Panc1 (cell line): ENCODE measurements around the gene DNAAF5. TPM values are rescaled to one million over a fixed set of nuclear protein-coding genes. Genes with fewer than 3 reads are reported as not detected.

ENCODE experiments used
- ATAC-seq: fragments of 200-7000 bp; cut with Tn5 transposase; 2 replicates; pipeline ENCODE4 v1.9.1; 2020; ENCODE audit warnings: mild to moderate bottlenecking, moderate library complexity
- BruUV-seq: library from RNA; stranded (reverse); fragments of 400-500 nt; replicated peaks from 2 replicates; lab custom pipeline; 2021; lab: Mats Ljungman, UMichigan
- CTCF ChIA-PET: fragments of 300-600 bp; sonication (Branson Sonifier 250); formaldehyde crosslinking; loops from one replicate; lab custom pipeline; 2022; ENCODE audit warnings: antibody characterized with exemption; lab: Charles Lee
- POLR2A ChIA-PET: fragments of 300-600 bp; sonication (Branson Sonifier 250); formaldehyde crosslinking; loops from one replicate; lab custom pipeline; 2022; ENCODE audit warnings: antibody characterized with exemption; lab: Charles Lee
- DNase-seq: peaks from one replicate; pipeline ENCODE4 v3.0.0-alpha.2; 2010; ENCODE audit warnings: low read depth, low spot score
- H3K27ac ChIP-seq: 2 replicates; pipeline ENCODE4 v1.5.1; 2011; ENCODE audit warnings: mild to moderate bottlenecking, low read length, inconsistent platforms
- H3K27me3 ChIP-seq: fragments of 200-500 bp; sonication (Bioruptor generic); 2 replicates; pipeline ENCODE4 v1.6.0; 2014; ENCODE audit warnings: low read length, inconsistent platforms; ENCODE audit not compliant: control insufficient read depth, insufficient read depth
- H3K36me3 ChIP-seq: fragments of 200-500 bp; sonication (Bioruptor generic); 2 replicates; pipeline ENCODE4 v1.5.1; 2014; ENCODE audit warnings: inconsistent platforms, mild to moderate bottlenecking, low read length, moderate library complexity; ENCODE audit not compliant: control insufficient read depth, insufficient read depth
- H3K4me1 ChIP-seq: 2 replicates; pipeline ENCODE4 v1.5.1; 2011; ENCODE audit warnings: inconsistent platforms, mild to moderate bottlenecking, low read length, moderate library complexity; ENCODE audit not compliant: control insufficient read depth, insufficient read depth
- H3K4me3 ChIP-seq, 2 experiments: 2 replicates each; pipeline ENCODE4 v1.5.1; 2011 to 2012; ENCODE audit warnings: low read depth in 2 of 2, low read length in 2 of 2, mild to moderate bottlenecking in 2 of 2, inconsistent platforms in 1 of 2, moderate library complexity in 1 of 2
- H3K9me3 ChIP-seq: fragments of 200-500 bp; sonication (Bioruptor generic); 2 replicates; pipeline ENCODE4 v1.5.1; 2014; ENCODE audit warnings: low read depth, mild to moderate bottlenecking, inconsistent platforms, low read length, moderate library complexity; ENCODE audit not compliant: control insufficient read depth, insufficient read depth
- POLR2AphosphoS5 ChIP-seq: IDR thresholded peaks from 2 replicates; pipeline ENCODE4 v1.6.1; 2012; ENCODE audit warnings: mild to moderate bottlenecking, low read depth, low read length, moderate library complexity
- SIN3A ChIP-seq: IDR thresholded peaks from 2 replicates; pipeline ENCODE4 v1.6.1; 2012; ENCODE audit warnings: low read depth, mild to moderate bottlenecking, low read length, moderate library complexity, borderline replicate concordance; ENCODE audit not compliant: insufficient read depth
- TCF7L2 ChIP-seq: IDR thresholded peaks from 2 replicates; pipeline ENCODE4 v1.6.1; 2011; ENCODE audit warnings: mild to moderate bottlenecking, low read depth, low read length, inconsistent platforms
- in situ Hi-C: cut with HindIII; loops from 2 replicates; pipeline ENCODE4 v1.10.0; 2016; ENCODE audit warnings: low sequenced_read_pairs, low pct_unique_long_range_greater_than_20kb
- intact Hi-C: fragments of 100-400 bp; cut with micrococcal nuclease; formaldehyde crosslinking; loops from one replicate; pipeline ENCODE4 v1.10.0; 2022; ENCODE audit not compliant: unreplicated experiment
- total RNA-seq: library from RNA; stranded (reverse); gene quantifications from one replicate; pipeline ENCODE4 v1.2.1, GENCODE V29; 2021; ENCODE audit not compliant: unreplicated experiment
- TF ChIP-seq, protein P1 (sequence below), 2 experiments: IDR thresholded peaks; 2 replicates each; pipeline ENCODE4 v1.6.1; 2011 to 2012; ENCODE audit warnings: low read depth in 2 of 2, control low read depth in 1 of 2, low read length in 1 of 2, mild to moderate bottlenecking in 1 of 2, moderate library complexity in 1 of 2; ENCODE audit not compliant: insufficient read depth in 1 of 2
- TF ChIP-seq, protein P2 (sequence below): fragments of 450-650 bp; IDR thresholded peaks from 2 replicates; pipeline ENCODE4 v1.5.1; 2017; ENCODE audit warnings: mild to moderate bottlenecking

The DNAAF5 gene
- total RNA-seq, 1 experiment from 2014 or later = 79.5 TPM

DNA sequence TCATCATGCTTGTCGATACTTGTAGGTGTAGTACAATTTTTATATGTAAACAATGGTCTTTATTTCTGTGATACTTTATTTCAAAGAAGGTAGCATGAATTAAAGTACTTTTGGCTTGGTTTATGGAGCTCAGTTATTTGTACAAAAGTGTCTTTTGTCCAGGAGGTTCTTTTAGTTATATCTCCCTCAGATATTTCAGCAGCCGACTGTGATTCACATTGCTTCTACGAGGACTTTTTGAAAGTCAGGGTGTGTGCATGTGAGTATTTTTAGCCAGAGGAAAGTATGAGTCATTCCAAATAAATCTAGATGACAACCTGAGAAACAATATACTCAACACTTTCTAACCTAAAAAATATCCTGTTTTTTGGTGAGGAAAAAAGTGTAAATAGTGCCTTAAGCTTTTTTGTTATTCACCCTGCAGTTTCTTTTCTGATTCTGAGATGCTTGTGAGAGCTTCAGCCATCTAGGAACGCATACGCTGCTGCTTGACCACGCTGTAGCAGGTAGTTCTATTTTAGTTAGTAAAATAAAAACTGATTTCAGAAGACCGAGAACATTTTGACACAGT lies 105.2 kb downstream of the DNAAF5 start:
- Histone ChIP-seq H3K27ac (peak overlapping the region; percentile 88), H3K9me3 (no peaks in the 10 kb centered on the region), H3K4me3 (peak overlapping the region; percentile 16 to 45), H3K4me1 (peaks cover 30% of the 10 kb centered on the region), H3K27me3 (no peaks in the 10 kb centered on the region), H3K36me3 (no peaks in the 10 kb centered on the region)
- BruUV-seq = no TSS peak
- DNase-seq (peak; percentile 89), ATAC-seq (peak; percentile 64)
- intact Hi-C loops = no loop called here
- in situ Hi-C loops = no loop called here
- ChIA-PET CTCF (interaction anchor here (0.6 to 0.9 kb wide), 2 partner anchors 8 to 10 kb away, joined by 3 to 5 read pairs; no protein-coding TSS in a partner anchor), POLR2A (no interaction called here)
- TF ChIP-seq TCF7L2 = no peak

DNA sequence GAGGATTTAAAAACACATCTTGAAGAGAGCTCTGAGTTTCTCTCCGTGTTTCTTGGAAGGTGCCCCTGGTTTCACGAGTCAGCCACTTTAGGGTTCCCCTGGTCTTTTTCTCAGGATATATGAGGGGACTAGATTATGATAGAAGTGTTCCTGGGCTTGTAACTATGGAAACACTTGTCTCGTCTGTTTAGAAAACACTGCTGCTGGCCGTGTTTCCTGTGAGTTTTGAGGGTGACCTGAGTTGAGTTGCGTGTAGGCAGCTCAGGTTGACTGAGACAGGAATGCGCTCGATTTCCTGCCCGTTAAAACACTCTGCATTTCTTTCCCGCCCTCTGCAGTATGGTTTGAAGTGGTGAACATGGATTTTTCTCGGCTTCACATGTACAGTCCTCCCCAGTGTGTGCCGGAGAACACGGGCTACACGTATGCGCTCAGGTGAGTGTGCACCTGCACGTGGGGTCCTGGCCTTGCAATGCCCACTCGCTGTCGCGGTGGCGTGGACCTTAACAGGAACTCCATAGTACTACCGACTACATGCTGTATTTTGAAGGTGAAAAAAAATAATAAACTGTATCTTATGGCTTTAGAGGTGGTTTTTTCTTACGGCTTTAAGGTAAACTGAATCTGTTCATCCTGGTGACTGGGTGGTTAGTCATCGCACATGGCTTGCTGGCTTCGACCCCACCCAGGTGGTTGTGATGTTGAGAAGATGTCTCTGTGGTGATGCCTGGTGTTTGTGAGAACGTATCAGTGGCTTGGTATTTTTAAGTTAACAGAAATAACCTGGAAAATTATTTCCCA lies 105.9 kb downstream of the DNAAF5 start, which contains the start of gene SUN1:
TSS of gene SUN1 (plus strand) at position 310 of the 801 bp plus-strand sequence. CDS start at position 359, 49 bp downstream.
- H3K4me3 ChIP-seq = peak within 1 kb of the TSS; percentile 16 to 45
- BruUV-seq = no TSS peak

More for the DNA sequence above, 105.9 kb downstream of the DNAAF5 start, which contains the start of gene SUN1:
- in situ Hi-C loops = no loop called here
- TF ChIP-seq SIN3A (no peak), POLR2AphosphoS5 (no peak), TCF7L2 (no peak)
- TF ChIP-seq, protein P1, sequence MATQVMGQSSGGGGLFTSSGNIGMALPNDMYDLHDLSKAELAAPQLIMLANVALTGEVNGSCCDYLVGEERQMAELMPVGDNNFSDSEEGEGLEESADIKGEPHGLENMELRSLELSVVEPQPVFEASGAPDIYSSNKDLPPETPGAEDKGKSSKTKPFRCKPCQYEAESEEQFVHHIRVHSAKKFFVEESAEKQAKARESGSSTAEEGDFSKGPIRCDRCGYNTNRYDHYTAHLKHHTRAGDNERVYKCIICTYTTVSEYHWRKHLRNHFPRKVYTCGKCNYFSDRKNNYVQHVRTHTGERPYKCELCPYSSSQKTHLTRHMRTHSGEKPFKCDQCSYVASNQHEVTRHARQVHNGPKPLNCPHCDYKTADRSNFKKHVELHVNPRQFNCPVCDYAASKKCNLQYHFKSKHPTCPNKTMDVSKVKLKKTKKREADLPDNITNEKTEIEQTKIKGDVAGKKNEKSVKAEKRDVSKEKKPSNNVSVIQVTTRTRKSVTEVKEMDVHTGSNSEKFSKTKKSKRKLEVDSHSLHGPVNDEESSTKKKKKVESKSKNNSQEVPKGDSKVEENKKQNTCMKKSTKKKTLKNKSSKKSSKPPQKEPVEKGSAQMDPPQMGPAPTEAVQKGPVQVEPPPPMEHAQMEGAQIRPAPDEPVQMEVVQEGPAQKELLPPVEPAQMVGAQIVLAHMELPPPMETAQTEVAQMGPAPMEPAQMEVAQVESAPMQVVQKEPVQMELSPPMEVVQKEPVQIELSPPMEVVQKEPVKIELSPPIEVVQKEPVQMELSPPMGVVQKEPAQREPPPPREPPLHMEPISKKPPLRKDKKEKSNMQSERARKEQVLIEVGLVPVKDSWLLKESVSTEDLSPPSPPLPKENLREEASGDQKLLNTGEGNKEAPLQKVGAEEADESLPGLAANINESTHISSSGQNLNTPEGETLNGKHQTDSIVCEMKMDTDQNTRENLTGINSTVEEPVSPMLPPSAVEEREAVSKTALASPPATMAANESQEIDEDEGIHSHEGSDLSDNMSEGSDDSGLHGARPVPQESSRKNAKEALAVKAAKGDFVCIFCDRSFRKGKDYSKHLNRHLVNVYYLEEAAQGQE (IDR thresholded peaks at IDR 0.05; ENCODE audit: insufficient read depth in 1 of 2, low read depth in 2 of 2, low read length in 1 of 2) = no peak
- TF ChIP-seq, protein P2, sequence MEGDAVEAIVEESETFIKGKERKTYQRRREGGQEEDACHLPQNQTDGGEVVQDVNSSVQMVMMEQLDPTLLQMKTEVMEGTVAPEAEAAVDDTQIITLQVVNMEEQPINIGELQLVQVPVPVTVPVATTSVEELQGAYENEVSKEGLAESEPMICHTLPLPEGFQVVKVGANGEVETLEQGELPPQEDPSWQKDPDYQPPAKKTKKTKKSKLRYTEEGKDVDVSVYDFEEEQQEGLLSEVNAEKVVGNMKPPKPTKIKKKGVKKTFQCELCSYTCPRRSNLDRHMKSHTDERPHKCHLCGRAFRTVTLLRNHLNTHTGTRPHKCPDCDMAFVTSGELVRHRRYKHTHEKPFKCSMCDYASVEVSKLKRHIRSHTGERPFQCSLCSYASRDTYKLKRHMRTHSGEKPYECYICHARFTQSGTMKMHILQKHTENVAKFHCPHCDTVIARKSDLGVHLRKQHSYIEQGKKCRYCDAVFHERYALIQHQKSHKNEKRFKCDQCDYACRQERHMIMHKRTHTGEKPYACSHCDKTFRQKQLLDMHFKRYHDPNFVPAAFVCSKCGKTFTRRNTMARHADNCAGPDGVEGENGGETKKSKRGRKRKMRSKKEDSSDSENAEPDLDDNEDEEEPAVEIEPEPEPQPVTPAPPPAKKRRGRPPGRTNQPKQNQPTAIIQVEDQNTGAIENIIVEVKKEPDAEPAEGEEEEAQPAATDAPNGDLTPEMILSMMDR = no peak
- CTCF ChIA-PET = interaction anchor here (0.6 to 0.9 kb wide), 2 partner anchors 8 to 11 kb away, joined by 3 to 5 read pairs; no protein-coding TSS in a partner anchor
- intact Hi-C loops = no loop called here
- Histone ChIP-seq H3K9me3 (no peaks in the 10 kb centered on the region), H3K4me1 (peaks cover 30% of the 10 kb centered on the region), H3K36me3 (no peaks in the 10 kb centered on the region), H3K27ac (peak within 1 kb of the TSS; percentile 88), H3K27me3 (no peaks in the 10 kb centered on the region)
- POLR2A ChIA-PET = interaction anchor here (0.7 kb wide), 1 partner anchor 11 kb away, joined by 3 read pairs; no protein-coding TSS in a partner anchor
- DNase-seq = peak; percentile 83
- peak; percentile 75 for ATAC-seq
